ENCODE data around the gene PTPRD. TPM values are rescaled to one million over a fixed set of nuclear protein-coding genes. Genes with fewer than 3 reads are reported as not detected.

The PTPRD gene
- total RNA-seq, 1 experiment from 2014 or later: 0.02 TPM

DNA sequence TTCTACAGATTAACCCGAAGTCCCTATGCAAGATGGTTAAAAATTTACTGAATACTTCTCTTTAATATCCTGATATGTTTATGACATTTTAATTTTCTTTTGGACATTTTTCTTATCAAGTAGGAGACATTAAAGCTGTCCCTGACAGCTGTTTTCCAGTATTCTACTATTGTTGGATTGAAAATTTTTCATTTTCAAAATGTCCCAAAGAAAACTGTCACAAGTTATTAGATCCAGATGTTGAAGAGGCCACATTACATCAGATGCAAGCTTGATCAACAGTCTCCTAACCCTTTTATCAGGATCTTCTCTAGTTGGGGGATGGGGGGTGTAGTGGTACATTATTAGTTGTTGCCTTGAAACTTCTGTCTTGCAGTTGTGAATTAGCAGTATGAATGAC, 1410.5 kb downstream of the PTPRD start:
- H3K27me3 ChIP-seq (ENCODE audit: insufficient read depth, low read length): no peaks in the 10 kb centered on the region
- H3K4me1 ChIP-seq (ENCODE audit: control insufficient read depth in 1 of 2, insufficient read depth in 2 of 2, low read length in 2 of 2): no peaks in the 10 kb centered on the region
- H3K27ac ChIP-seq (ENCODE audit: low read depth, low read length): no peak overlapping the region
- ChIA-PET RAD21 (ENCODE audit: low non-redundant PET in 1 of 2, low total read pairs in 2 of 2, uncharacterized antibody in 2 of 2, unreplicated experiment in 2 of 2) (no interaction called here), CTCF (no interaction called here), POLR2A (no interaction called here)
- no peak for DNase-seq (ENCODE audit: low read depth, low spot score)
- no peaks in the 10 kb centered on the region for H3K36me3 ChIP-seq (ENCODE audit: control insufficient read depth in 1 of 2, insufficient read depth in 2 of 2, low read length in 2 of 2)
- no peaks in the 10 kb centered on the region for H3K9me2 ChIP-seq (ENCODE audit: insufficient read depth)
- H2AFZ ChIP-seq (ENCODE audit: low read depth, low read length, poor library complexity, severe bottlenecking): no peak overlapping the region
- BruUV-seq (replicated peaks): no TSS peak
- no peak overlapping the region for H3K9ac ChIP-seq (ENCODE audit: low read length)
- no peaks in the 10 kb centered on the region for H3K79me2 ChIP-seq (ENCODE audit: insufficient read depth, low read length)
- no peak overlapping the region for H3K4me3 ChIP-seq (replicated peaks in 1 of 2; ENCODE audit: low read depth in 1 of 2, low read length in 2 of 2)
- intact Hi-C loops (cut with micrococcal nuclease): no loop called here
- TF ChIP-seq ZFX (IDR thresholded peaks at IDR 0.05): no peak
- no peak for TF ChIP-seq CEBPB (IDR thresholded peaks at IDR 0.05; ENCODE audit: low read depth)
- no peak for TF ChIP-seq TCF7L2 (IDR thresholded peaks at IDR 0.05; ENCODE audit: borderline replicate concordance, extremely low read depth, insufficient read depth, insufficient read length)
- TF ChIP-seq, protein P1, sequence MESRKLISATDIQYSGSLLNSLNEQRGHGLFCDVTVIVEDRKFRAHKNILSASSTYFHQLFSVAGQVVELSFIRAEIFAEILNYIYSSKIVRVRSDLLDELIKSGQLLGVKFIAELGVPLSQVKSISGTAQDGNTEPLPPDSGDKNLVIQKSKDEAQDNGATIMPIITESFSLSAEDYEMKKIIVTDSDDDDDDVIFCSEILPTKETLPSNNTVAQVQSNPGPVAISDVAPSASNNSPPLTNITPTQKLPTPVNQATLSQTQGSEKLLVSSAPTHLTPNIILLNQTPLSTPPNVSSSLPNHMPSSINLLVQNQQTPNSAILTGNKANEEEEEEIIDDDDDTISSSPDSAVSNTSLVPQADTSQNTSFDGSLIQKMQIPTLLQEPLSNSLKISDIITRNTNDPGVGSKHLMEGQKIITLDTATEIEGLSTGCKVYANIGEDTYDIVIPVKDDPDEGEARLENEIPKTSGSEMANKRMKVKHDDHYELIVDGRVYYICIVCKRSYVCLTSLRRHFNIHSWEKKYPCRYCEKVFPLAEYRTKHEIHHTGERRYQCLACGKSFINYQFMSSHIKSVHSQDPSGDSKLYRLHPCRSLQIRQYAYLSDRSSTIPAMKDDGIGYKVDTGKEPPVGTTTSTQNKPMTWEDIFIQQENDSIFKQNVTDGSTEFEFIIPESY (IDR thresholded peaks at IDR 0.05; ENCODE audit: extremely low read depth, insufficient replicate concordance, low read length): no peak
- no peak for TF ChIP-seq EGR1 (IDR thresholded peaks at IDR 0.05; ENCODE audit: low read depth)
- TF ChIP-seq, protein P2, sequence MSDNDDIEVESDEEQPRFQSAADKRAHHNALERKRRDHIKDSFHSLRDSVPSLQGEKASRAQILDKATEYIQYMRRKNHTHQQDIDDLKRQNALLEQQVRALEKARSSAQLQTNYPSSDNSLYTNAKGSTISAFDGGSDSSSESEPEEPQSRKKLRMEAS (IDR thresholded peaks at IDR 0.05): no peak
- no peak for TF ChIP-seq ELF1 (IDR thresholded peaks at IDR 0.05; ENCODE audit: borderline replicate concordance, low read depth)
- no peak for TF ChIP-seq CBX3 (IDR thresholded peaks at IDR 0.05; ENCODE audit: low read depth)
- TF ChIP-seq EZH2phosphoT487 (IDR thresholded peaks at IDR 0.05; ENCODE audit: borderline replicate concordance): no peak
- TF ChIP-seq POLR2A (IDR thresholded peaks at IDR 0.05; ENCODE audit: borderline replicate concordance, extremely low read depth, insufficient read depth, insufficient read length): no peak
- TF ChIP-seq YY1 (IDR thresholded peaks at IDR 0.05; ENCODE audit: extremely low read depth, insufficient replicate concordance, low read depth, low read length): no peak
- no peak for TF ChIP-seq ZNF274 (IDR thresholded peaks at IDR 0.05; ENCODE audit: low read depth, low read length)
- TF ChIP-seq JUND (IDR thresholded peaks at IDR 0.05): no peak
- no peak for TF ChIP-seq RAD21 (IDR thresholded peaks at IDR 0.05; ENCODE audit: low read depth)
- peaks cover 9 to 20% of the 10 kb centered on the region in 2 experiments; a peak in 2 of 4 replicates for H3K9me3 ChIP-seq (ENCODE audit: control insufficient read depth in 1 of 2, insufficient read depth in 1 of 2, low read depth in 1 of 2, low read length in 2 of 2)
- H4K20me1 ChIP-seq (ENCODE audit: insufficient read depth): no peaks in the 10 kb centered on the region
- no peak overlapping the region for H3K4me2 ChIP-seq (ENCODE audit: low read length)
- no peak for ATAC-seq
